Neural cell (in vitro differentiated cells): ENCODE results near the gene TSPAN9. TPM values are rescaled to one million over a fixed set of nuclear protein-coding genes. Genes with fewer than 3 reads are reported as not detected.

Experiments
- H2AFZ ChIP-seq: fragments of 200-600, 300-800 bp; sonication (generic), shearing (Covaris generic); 2 replicates; pipeline ENCODE4 v1.6.0; 2014; ENCODE audit warnings: low read depth, mild to moderate bottlenecking, antibody characterized with exemption, low read length, moderate library complexity
- H3F3A ChIP-seq: fragments of 200-600 bp; shearing (Covaris generic); 2 replicates; pipeline ENCODE4 v1.6.1; 2016; ENCODE audit warnings: mild to moderate bottlenecking, moderate library complexity, mixed read lengths, antibody characterized with exemption, low read length; ENCODE audit not compliant: insufficient read depth, poor library complexity, severe bottlenecking
- H3K27ac ChIP-seq: fragments of 200-600, 300-800 bp; sonication (generic), shearing (Covaris generic); 2 replicates; pipeline ENCODE4 v1.5.1; 2014; ENCODE audit warnings: mild to moderate bottlenecking, low read length, moderate library complexity
- H3K27me3 ChIP-seq: fragments of 300-800, 200-600 bp; sonication (generic), shearing (Covaris generic); 2 replicates; pipeline ENCODE4 v1.6.0; 2014; ENCODE audit warnings: mild to moderate bottlenecking, low read depth, low read length, moderate library complexity; ENCODE audit not compliant: insufficient read depth
- H3K36me3 ChIP-seq: fragments of 300-800, 200-600 bp; sonication (generic), shearing (Covaris generic); 2 replicates; pipeline ENCODE4 v1.5.1; 2014; ENCODE audit warnings: mild to moderate bottlenecking, antibody characterized with exemption, low read length, moderate library complexity; ENCODE audit not compliant: insufficient read depth
- H3K4me2 ChIP-seq: fragments of 300-800, 200-600 bp; sonication (generic), shearing (Covaris generic); 2 replicates; pipeline ENCODE4 v1.6.0; 2014; ENCODE audit warnings: mild to moderate bottlenecking, low read length
- H3K4me3 ChIP-seq: fragments of 300-800, 200-600 bp; sonication (generic), shearing (Covaris generic); 2 replicates; pipeline ENCODE4 v1.5.1; 2014; ENCODE audit warnings: mild to moderate bottlenecking, low read length, moderate library complexity
- H3K79me2 ChIP-seq: fragments of 200-600 bp; shearing (Covaris generic); replicated peaks from 2 replicates; pipeline ENCODE4 v1.6.0; 2014; ENCODE audit warnings: mild to moderate bottlenecking, low read length, moderate library complexity; ENCODE audit not compliant: insufficient read depth
- H3K9ac ChIP-seq: fragments of 300-800, 200-600 bp; sonication (generic), shearing (Covaris generic); 2 replicates; pipeline ENCODE4 v1.6.1; 2016; ENCODE audit warnings: mild to moderate bottlenecking, low read length, mixed read lengths
- H3K9me2 ChIP-seq: fragments of 200-600 bp; shearing (Covaris generic); 2 replicates; pipeline ENCODE4 v1.6.1; 2016; ENCODE audit warnings: mild to moderate bottlenecking, low read length, mixed read lengths; ENCODE audit not compliant: insufficient read depth
- H3K9me3 ChIP-seq: fragments of 200-600, 300-800 bp; sonication (generic), shearing (Covaris generic); 2 replicates; pipeline ENCODE4 v1.6.1; 2016; ENCODE audit warnings: mild to moderate bottlenecking, mixed run types, low read length, moderate library complexity, mixed read lengths
- H4K20me1 ChIP-seq: fragments of 200-600 bp; shearing (Covaris generic); 2 replicates; pipeline ENCODE4 v1.6.1; 2016; ENCODE audit warnings: mild to moderate bottlenecking, mixed run types; ENCODE audit not compliant: insufficient read depth
- EP300 ChIP-seq: fragments of 450-650 bp; conservative IDR thresholded peaks from 2 replicates; pipeline ENCODE4 v1.6.1; 2014; ENCODE audit warnings: antibody characterized with exemption, mild to moderate bottlenecking, moderate library complexity; ENCODE audit not compliant: poor library complexity, severe bottlenecking
- EZH2 ChIP-seq: fragments of 200-600, 300-800 bp; shearing (Covaris generic), sonication (generic); IDR thresholded peaks from 2 replicates; pipeline ENCODE4 v1.6.1; 2014; ENCODE audit warnings: antibody characterized with exemption, low read length, borderline replicate concordance, mild to moderate bottlenecking; ENCODE audit not compliant: insufficient read depth, poor library complexity, severe bottlenecking
- MXI1 ChIP-seq: fragments of 450-650 bp; conservative IDR thresholded peaks from 2 replicates; pipeline ENCODE4 v1.6.1; 2014; ENCODE audit warnings: antibody characterized with exemption, mild to moderate bottlenecking; ENCODE audit not compliant: poor library complexity, severe bottlenecking
- POLR2AphosphoS5 ChIP-seq: IDR thresholded peaks from 2 replicates; pipeline ENCODE4 v1.6.1; 2012
- RAD21 ChIP-seq: fragments of 450-650 bp; conservative IDR thresholded peaks from 2 replicates; pipeline ENCODE4 v1.6.1; 2014; ENCODE audit warnings: antibody characterized with exemption, mild to moderate bottlenecking, moderate library complexity
- SMC3 ChIP-seq: fragments of 450-650 bp; conservative IDR thresholded peaks from 2 replicates; pipeline ENCODE4 v1.6.1; 2014; ENCODE audit warnings: antibody characterized with exemption, mild to moderate bottlenecking, moderate library complexity; ENCODE audit not compliant: poor library complexity
- TAF1 ChIP-seq: IDR thresholded peaks from 2 replicates; pipeline ENCODE4 v1.6.1; 2012; ENCODE audit warnings: low read depth
- polyA plus RNA-seq: library from polyadenylated mRNA; depleted of rRNA; stranded (reverse); fragments of >200 nt; gene quantifications from 2 replicates; pipeline ENCODE4 v1.2.3, GENCODE V29; 2014
- TF ChIP-seq, protein P1 (sequence below): IDR thresholded peaks from 2 replicates; pipeline ENCODE4 v1.6.1; 2012; ENCODE audit warnings: borderline replicate concordance
- TF ChIP-seq, protein P2 (sequence below): fragments of 450-650 bp; IDR thresholded peaks from 2 replicates; pipeline ENCODE4 v1.5.1; 2014; ENCODE audit warnings: antibody characterized with exemption, mild to moderate bottlenecking, moderate library complexity; ENCODE audit not compliant: poor library complexity, severe bottlenecking

The TSPAN9 gene
- polyA plus RNA-seq, 1 donor from 2014 or later: 11.9 TPM

DNA sequence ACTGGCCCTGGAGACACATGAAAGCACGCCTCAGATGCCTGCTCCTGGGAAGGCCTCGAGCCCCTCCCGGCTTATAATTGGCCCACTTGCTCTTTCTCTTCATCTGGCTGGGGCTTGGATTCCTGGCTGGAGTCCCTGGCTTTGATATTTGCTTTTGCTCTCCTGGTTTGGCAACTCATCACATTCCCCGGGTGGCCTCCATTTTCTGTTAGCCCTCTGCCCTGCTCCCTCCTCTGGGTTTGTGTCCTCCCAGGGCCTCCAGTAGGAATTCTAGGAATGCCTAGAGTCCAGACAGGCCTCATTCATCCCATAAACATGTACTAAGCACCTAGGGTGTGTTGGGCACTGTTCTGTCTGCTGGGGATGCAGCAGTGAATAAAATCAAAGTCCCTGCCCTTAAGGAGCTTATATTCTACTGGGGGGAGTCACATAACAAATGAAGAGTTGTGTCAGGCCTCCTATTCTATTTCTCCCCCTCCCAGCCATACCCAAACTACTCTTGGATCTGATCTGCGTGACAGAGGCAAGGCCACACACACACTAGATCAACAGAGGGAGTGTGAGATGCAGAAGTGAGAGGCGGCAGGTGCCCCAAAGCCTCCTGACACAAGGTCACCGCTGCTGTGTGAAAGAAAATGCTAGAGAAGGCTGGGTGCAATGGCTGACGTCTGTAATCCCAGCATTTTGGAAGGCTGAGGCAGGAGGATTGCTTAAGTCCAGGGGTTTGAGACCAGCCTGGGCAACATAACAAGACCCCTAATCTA, 21.3 kb upstream of the TSPAN9 start:
- Histone ChIP-seq H3K9ac (no peak overlapping the region), H3K27ac (no peak overlapping the region)

GRCh38 chr12:3061059-3061458, 16.1 kb upstream of the TSPAN9 start:
- no peak overlapping the region for H3K27ac ChIP-seq
- H3K79me2 ChIP-seq: no peaks in the 10 kb centered on the region
- H3K4me3 ChIP-seq: no peak overlapping the region
- no peaks in the 10 kb centered on the region for H3K27me3 ChIP-seq
- TF ChIP-seq EP300 (peak; percentile 54), EZH2 (no peak), TAF1 (no peak), POLR2AphosphoS5 (peak; percentile 42), RAD21 (no peak), SMC3 (no peak), MXI1 (no peak)
- TF ChIP-seq, protein P1, sequence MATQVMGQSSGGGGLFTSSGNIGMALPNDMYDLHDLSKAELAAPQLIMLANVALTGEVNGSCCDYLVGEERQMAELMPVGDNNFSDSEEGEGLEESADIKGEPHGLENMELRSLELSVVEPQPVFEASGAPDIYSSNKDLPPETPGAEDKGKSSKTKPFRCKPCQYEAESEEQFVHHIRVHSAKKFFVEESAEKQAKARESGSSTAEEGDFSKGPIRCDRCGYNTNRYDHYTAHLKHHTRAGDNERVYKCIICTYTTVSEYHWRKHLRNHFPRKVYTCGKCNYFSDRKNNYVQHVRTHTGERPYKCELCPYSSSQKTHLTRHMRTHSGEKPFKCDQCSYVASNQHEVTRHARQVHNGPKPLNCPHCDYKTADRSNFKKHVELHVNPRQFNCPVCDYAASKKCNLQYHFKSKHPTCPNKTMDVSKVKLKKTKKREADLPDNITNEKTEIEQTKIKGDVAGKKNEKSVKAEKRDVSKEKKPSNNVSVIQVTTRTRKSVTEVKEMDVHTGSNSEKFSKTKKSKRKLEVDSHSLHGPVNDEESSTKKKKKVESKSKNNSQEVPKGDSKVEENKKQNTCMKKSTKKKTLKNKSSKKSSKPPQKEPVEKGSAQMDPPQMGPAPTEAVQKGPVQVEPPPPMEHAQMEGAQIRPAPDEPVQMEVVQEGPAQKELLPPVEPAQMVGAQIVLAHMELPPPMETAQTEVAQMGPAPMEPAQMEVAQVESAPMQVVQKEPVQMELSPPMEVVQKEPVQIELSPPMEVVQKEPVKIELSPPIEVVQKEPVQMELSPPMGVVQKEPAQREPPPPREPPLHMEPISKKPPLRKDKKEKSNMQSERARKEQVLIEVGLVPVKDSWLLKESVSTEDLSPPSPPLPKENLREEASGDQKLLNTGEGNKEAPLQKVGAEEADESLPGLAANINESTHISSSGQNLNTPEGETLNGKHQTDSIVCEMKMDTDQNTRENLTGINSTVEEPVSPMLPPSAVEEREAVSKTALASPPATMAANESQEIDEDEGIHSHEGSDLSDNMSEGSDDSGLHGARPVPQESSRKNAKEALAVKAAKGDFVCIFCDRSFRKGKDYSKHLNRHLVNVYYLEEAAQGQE: no peak
- TF ChIP-seq, protein P2, sequence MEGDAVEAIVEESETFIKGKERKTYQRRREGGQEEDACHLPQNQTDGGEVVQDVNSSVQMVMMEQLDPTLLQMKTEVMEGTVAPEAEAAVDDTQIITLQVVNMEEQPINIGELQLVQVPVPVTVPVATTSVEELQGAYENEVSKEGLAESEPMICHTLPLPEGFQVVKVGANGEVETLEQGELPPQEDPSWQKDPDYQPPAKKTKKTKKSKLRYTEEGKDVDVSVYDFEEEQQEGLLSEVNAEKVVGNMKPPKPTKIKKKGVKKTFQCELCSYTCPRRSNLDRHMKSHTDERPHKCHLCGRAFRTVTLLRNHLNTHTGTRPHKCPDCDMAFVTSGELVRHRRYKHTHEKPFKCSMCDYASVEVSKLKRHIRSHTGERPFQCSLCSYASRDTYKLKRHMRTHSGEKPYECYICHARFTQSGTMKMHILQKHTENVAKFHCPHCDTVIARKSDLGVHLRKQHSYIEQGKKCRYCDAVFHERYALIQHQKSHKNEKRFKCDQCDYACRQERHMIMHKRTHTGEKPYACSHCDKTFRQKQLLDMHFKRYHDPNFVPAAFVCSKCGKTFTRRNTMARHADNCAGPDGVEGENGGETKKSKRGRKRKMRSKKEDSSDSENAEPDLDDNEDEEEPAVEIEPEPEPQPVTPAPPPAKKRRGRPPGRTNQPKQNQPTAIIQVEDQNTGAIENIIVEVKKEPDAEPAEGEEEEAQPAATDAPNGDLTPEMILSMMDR: no peak
- no peaks in the 10 kb centered on the region for H3F3A ChIP-seq
- no peak overlapping the region for H3K9ac ChIP-seq
- no peaks in the 10 kb centered on the region for H3K9me2 ChIP-seq
- H3K9me3 ChIP-seq: no peaks in the 10 kb centered on the region
- H3K4me2 ChIP-seq: no peak overlapping the region
- no peak overlapping the region for H2AFZ ChIP-seq
- no peaks in the 10 kb centered on the region for H3K36me3 ChIP-seq
- H4K20me1 ChIP-seq: no peaks in the 10 kb centered on the region

More for the DNA sequence above, 21.3 kb upstream of the TSPAN9 start:
- Histone ChIP-seq H3K9me2 (no peaks in the 10 kb centered on the region), H3K9me3 (no peaks in the 10 kb centered on the region), H3K4me3 (no peak overlapping the region), H3F3A (no peaks in the 10 kb centered on the region), H3K4me2 (no peak overlapping the region), H3K27me3 (no peaks in the 10 kb centered on the region), H2AFZ (no peak overlapping the region), H4K20me1 (no peaks in the 10 kb centered on the region), H3K79me2 (no peaks in the 10 kb centered on the region), H3K36me3 (no peaks in the 10 kb centered on the region)
- TF ChIP-seq SMC3 (no peak), EZH2 (no peak), TAF1 (no peak), POLR2AphosphoS5 (no peak), MXI1 (no peak), EP300 (no peak)
- TF ChIP-seq, protein P2: no peak
- TF ChIP-seq, protein P1: no peak
